ENCODE results near the gene KIF21A.
A peak's percentile ranks its signal among the peaks of the same experiment; 100 is the strongest.
"Not testable (repeated sequence)": the region's sequence is repeated elsewhere in the genome, so short reads cannot be mapped to it uniquely, and the experiment has no call there.

The KIF21A gene, protein sequence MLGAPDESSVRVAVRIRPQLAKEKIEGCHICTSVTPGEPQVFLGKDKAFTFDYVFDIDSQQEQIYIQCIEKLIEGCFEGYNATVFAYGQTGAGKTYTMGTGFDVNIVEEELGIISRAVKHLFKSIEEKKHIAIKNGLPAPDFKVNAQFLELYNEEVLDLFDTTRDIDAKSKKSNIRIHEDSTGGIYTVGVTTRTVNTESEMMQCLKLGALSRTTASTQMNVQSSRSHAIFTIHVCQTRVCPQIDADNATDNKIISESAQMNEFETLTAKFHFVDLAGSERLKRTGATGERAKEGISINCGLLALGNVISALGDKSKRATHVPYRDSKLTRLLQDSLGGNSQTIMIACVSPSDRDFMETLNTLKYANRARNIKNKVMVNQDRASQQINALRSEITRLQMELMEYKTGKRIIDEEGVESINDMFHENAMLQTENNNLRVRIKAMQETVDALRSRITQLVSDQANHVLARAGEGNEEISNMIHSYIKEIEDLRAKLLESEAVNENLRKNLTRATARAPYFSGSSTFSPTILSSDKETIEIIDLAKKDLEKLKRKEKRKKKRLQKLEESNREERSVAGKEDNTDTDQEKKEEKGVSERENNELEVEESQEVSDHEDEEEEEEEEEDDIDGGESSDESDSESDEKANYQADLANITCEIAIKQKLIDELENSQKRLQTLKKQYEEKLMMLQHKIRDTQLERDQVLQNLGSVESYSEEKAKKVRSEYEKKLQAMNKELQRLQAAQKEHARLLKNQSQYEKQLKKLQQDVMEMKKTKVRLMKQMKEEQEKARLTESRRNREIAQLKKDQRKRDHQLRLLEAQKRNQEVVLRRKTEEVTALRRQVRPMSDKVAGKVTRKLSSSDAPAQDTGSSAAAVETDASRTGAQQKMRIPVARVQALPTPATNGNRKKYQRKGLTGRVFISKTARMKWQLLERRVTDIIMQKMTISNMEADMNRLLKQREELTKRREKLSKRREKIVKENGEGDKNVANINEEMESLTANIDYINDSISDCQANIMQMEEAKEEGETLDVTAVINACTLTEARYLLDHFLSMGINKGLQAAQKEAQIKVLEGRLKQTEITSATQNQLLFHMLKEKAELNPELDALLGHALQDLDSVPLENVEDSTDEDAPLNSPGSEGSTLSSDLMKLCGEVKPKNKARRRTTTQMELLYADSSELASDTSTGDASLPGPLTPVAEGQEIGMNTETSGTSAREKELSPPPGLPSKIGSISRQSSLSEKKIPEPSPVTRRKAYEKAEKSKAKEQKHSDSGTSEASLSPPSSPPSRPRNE (N-terminal part only)

DNA sequence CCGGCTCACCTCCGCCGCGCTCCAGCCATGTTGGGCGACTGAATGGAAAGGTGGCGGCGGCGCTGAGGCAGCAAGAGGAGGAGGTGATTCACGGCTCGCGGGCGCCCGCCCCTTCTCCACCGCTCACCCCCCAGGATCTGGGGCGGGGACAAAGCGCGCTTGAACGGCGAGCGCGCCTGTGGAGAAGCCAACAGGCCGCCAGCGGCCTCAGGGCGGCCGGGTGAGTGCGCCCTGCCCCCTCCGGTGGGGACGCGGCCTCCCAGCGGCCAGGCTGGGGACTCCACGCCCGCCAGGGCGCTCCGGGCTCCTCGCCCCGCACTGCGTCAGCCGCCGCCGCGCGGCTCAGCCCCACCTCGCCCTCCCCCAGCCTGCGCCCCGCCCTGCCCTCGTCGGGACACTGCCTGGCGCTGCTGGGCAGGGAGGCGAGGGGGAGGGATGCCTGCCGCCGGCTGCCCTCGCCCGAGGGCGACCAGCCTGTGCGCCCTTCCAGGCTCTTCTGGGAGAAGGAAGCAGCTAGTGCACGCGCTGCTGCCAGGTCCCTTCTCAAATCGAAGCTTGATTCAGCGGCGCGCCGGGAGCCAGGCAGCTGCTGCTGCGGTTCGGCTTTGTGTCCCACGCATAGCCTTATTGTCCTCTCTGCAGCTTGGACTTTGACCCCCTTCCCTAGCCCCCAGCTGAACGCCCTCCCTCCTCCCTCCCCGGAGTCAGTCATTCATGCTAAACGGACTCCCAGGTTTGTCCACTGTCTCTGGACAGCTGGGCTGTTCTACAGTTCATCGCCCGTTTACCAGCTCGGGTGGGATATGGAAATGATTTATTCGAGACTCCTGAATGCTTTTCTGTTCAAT, at the start of gene KIF21A:
Gene KIF21A (minus strand): TSS at position 40 of the 848 bp plus-strand sequence. CDS start 150 bp downstream, outside the sequence.
- DNase-seq, result peak; percentile 82

DNA sequence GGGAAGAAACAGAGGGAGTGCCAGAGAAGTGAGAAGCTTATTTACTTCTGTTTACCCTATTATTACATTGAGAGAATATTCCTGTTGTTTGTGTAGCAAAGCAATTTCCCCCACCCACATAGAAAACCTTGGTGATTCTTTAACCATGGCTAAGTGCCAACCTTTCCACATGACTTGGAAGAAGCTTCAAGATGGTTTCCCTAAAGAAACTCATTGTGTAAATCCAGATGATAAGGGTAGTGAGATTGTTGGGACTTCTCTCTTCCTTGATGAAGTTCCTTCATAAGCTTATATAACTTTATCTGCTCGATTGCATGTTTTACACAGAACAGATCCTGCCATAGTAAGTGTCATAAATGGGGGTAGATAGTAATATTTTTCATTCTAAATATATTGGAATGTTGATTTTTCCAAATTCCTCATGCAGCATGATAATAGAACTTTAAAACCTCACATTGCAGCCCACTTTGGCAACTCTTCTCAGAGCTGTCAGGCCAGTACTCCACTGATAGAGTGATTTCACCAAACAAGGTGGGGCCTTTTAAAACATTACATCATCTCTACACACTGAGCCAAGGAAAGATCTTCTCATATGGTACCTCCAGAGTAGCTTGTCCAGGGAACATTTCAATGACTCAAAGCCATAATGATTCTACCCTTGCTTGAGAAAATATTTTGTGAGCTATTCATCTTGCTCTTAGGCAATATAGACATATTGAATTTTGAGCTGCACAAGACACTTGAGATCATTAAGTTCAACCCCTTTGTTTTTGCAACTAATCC, 47.8 kb upstream of the KIF21A start:
- DNase-seq, result no peak

DNA sequence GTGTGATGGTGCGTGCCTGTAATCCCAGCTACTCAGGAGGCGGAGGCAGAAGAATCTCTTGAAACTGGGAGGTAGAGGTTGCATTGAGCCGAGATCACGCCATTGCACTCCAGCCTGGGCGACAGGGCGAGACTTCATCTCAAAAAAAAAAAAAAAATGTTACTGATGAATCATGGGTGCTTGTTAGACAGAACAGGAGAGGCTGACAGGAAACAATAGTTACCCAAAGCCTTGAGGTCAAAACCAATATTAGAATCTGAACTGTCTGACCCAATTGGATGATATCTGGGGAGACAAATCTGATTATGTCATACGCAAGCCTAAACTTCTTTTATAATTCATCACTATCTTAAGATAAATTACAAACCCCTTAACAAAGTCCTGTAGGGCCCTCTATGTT, 40.7 kb upstream of the KIF21A start:
- DNase-seq, result no peak

DNA sequence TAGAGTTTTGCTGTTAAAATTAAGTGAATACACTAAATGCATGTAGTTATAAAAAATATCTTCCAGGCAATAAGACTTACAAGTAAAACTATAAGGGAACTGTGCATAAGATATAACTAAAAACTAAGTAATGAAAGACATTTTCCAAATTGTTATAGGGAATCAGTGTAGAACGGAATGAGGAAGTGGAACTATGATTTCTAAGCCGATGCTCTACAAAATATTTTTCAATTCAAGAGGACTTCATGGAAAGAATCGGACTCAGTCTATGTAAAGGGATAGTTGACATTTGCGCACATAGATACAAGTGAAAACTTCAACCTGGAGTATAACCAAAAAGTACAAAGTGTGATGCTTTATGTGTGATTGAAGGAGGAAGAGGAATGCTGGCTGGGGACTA, 40.1 kb upstream of the KIF21A start:
- no peak for DNase-seq

DNA sequence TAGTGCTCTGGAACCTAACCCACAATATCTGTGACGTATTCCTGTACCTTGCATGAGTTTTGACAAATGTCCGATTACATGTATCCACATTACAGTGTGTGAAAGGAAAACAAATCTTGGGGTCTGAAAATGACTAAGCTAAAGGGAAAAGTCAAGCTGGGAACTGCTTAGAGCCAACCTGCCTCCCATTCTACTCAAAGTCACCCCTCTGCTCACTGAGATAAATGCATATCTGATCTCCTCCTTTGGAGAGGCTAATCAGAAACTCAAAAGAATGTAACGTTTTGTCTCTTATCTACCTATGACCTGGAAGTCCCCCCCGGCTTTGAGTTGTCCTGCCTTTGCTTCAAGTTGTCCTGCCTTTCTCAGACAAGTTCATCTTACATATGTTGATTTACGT, 34.0 kb upstream of the KIF21A start:
- no peak for DNase-seq

DNA sequence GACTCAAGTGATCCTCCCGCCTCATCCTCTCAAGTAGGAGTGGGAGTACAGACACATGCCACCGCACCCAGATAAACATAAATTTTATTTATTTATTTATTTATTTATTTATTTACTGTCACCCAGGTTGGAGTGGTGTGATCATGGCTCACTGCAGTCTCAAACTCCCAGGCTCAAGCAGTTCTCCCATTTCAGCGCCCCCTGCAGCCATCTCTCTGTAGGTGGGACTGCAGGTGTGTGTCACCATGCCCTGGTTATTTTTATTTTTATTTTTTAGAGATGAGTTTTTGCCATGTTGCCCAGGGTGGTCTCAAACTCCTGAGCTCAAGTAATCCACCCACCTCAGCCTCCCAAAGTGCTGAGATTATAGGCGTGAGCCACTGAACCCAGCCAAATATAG, 33.2 kb upstream of the KIF21A start:
- no peak for DNase-seq

DNA sequence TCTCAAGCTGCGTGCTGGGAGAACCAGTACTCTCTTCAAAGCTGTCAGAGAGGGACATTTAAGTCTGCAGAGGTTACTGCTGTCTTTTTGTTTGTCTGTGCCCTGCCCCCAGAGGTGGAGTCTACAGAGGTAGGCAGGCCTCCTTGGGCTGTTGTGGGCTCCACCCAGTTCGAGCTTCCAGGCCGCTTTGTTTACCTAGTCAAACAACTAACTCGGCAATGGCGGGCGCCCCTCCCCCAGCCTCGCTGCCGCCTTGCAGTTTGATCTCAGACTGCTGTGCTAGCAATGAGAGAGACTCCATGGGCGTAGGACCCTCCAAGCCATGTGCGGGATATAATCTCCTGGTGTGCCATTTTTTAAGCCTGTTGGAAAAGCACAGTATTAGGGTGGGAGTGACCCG, 32.2 kb upstream of the KIF21A start:
- not testable (repeated sequence) for DNase-seq

DNA sequence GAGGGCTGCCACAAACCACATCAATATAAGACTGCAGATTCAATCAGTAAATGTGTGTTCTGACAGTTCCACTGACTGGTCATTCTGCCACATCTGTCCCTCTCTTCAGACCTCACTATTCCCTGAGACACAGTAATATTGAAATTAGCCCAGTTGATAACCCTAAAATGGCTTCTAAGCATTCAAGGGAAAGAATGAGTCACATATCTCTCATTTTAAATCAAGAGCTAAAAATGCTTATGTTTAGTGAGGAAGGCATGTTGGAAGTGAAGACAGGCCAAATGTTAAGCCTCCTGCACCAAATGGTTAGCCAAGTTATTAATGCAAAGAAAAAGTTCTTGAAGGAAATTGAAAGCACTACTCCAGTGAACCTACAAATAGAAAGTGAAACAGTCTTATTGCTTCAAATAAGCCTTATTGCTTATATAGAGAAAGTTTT, 24.5 kb upstream of the KIF21A start:
- no peak for DNase-seq

DNA sequence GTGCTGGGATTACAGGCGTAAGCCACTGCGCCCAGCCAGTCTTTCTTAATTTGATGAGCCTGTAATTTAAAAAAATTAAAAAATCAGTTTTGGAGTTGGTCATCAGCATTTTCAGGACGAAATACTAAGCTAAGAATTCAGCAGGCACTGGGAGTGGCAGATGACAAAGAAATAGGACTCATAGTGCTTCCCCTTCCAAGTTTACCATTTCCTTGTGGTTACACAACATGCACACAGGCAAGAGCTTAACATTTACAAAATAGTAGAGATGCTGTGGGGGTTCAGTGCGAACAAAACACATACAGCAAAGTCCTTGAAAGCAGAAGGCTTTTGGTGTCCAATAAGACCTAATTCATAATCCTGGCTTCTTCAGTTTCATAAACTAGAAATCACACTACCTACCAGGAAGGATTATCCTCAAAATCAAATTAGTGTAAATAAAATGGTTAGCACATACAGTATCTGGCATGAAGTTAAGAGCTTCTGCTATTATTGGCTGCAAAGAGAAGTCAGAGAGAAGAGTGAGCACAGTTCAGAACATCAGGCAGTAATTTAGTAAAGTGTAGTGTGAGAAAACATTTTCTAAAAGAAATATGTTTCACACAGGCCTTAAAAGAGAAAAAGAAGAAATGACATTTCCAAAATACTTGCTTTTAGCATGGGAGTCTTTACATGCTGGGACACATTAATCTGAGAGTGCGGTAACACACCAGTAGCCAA, 22.2 kb upstream of the KIF21A start:
- no peak for DNase-seq

DNA sequence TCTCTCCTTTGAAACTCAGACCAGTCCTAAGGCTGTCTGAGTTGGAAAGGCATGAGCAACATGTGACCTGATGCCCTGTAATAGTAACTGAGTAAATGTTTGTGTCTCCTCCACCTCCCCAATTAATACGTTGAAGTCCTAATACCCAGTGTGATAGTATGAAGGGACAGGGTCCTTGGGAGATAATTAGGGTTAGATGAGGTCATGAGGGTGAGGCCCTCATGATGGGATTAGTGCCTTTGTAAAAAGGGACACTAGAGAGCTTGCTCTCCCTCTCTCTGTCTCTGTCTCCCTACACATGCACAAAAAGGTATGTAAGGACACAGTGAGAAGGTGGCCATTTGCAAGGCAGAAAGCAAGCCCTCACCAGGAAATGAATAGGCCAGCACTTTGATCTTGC, 18.1 kb upstream of the KIF21A start:
- DNase-seq, result no peak

DNA sequence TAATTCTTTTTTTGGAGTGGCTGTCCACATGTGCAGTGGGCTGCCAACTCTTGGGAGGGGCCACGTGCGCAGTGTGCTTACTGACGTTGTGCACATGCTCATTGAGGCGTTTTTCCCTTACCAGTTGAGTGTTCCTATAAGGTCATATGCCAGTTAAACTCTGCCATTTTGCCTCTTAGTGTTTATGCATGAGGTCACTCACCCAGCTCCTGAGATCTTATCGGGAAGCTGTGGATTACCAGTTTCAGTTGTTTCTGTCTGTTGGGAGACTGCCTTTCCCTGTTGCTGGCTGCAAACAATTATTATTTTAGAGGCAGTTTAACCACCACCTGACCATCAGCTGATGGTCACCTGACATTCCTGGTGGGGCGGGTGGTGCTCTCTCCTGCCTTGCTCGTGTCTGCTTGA, 16.1 kb upstream of the KIF21A start:
- DNase-seq, result no peak

DNA sequence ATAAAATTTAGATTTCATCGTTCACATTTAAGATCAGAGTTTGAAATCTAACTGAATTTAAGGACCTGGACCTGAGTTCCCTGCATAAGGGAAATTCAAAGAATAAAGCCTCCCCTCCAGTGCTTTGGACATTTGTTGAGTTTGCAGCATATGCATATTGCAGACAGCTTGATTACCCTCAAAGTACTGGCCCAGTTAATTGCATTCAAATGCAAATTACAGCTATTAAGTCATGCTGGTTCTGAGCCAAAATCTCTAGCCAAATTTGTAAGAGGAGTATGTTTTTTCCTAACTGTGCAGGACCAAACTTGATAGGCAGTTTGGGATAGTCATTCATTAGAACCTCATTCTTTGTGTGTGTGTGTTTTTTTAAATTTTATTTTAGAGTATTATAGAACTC, 9.1 kb upstream of the KIF21A start:
- no peak for DNase-seq

DNA sequence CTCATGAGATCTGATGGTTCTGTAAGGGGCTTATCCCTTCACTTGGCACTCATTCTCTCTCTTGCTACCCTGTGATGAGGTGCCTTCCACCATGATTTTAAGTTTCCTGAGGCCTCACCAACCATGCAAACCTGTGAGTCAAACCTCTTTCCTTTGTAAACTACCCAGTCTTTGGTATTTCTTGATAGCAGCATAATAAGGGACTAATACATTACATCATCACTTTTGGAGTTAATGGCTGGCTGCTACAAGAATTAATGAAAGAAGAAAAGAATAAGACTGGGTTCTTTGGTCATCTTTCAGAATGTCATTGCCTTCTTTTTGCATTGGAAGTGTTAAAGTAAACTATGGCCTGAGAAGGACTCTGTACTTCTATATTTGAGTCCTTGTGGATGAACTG, 5.1 kb upstream of the KIF21A start:
- no peak for DNase-seq

DNA sequence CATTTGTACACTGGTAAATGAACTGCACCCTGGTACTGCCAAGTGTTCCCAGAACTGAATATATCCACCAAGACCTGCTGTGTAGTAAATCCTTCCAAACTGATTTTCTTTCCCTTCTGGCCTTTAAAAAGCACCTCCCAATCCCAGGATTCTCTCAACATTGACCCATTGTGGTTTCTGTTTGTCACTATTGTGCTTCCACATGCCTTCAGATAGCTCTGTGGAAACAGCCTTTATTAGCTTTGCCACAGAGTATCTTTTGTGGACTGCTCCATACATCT, 949 bp upstream of the KIF21A start:
- DNase-seq, result no peak

DNA sequence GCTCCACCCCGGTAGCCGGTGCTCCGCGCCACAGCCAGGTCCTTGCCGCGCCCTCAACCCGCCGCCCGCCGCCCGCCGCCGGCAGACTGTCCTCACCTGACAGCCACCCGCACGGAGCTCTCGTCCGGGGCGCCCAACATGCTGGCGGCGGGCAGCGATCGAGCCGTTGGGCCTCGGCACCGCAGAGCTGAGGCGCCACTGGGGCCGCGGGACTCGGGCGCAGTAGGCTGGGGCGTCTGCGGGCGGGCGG, 164 bp downstream of the KIF21A start:
- DNase-seq, result no peak

DNA sequence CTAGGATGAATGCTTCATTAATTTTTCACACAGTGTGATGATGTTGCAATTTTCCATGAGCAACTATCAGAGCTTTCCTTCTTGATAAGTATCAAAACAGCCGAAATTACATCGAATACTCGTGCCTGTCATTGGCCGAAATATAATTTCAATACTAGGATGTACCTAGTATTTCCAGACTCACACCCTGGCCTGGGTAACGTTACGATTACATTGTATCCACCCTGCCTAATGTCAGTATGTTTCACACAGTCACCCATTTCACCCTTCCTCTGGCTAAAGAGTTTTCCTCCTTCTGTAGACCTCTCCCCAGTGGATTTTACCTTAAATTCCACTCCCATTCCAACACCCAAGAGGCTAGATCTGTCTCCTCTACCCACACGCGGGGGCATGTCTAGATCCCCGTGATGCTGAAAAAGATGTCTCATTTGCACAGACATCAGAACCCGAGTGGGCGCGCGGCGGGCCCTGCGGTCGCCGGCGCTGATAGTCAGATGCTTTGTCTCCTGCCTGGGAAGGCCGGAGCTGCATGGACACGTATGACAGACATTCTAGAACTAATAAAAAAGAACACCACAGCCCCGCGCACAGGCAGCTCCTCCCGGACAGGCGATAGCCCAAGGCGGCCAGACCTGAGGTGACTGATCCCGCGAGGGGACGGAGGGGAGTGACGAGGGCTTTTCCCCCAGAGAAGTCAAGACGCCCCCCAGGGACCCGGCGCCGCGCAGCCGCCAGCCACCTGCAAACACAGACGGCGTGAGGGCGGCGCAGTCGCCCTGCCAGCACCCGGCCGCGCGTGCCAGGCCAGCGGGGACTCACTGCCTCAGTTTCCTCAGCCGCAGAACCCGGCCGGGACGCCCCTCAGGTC, 723 bp downstream of the KIF21A start:
- DNase-seq, result peak; percentile 25

DNA sequence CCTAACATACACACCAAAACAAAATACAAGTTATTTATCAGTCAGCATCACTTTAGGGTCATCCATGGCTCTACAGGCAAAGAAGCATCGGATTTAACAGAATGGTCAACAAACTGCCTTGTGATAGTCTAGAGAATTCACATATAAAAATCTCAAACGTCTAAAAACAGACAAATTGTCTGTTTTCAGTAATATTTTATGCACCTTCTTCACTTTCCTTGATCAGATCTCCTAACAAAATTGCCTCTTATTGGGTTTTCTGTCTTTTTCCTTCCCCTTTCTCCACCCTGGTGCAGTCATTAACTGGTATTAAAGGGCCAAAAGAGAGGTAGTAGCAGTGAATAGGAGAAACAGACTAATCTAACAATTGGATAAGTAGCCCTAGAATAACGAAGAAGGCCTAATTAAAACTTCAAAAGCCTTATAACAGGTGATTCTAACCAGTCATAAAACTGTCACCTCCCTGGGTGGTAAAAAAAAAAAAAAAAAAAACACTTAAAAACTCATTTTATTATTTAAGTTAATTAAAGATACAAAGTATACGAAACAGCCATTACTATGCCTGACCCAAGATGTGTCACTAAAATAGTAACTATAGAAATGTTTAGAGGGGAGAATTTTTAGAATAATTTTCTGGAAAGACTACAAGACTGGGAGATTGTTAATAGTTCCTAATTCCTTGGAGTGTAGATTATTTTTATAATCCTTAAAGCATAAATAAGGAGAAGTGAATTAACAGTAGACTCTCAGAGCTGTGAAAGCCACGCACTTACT, 1.5 kb downstream of the KIF21A start:
- no peak for DNase-seq

DNA sequence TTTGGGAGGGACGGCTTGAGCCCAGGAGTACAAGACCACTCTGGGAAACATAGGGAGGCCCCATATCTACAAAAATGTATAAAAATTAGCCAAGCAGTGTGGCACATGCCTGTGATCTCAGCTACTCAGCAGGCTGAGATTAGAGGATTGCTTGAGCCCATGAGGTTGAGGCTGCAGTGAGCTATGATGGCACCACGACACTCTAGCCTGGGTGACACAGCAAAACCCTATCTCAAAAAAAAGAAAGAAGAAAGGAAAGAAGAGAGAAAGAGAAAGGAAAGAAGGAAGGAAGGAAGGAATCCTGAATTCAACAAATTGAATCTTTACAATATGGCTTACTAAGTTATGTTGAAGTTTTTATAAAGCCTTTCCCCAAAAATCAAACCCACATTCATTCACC, 2.1 kb downstream of the KIF21A start:
- DNase-seq, result no peak

DNA sequence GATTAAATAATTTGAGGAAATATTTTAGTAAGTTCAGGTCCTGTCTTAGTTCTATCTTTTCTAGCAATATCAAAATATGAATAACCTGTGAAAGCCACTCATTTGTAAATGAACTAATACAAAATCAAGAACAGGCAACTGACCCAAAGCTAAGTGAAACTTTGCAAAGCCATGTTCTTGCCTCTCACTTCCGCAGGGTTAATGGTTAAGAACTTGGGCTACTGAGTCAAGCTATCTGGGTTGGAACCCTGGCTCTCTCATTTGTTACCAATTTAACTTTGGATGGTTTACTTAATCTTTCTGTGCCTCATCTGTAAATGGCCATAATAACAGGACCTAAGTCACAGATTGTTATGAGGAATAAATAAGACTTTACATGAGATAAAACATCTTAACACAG, 2.8 kb downstream of the KIF21A start:
- no peak for DNase-seq

Data from activated gamma-delta T cell treated with Interleukin-2 at 50 U/mL for 16 hours (primary cell).